Neuronal stem cell (in vitro differentiated cells): ENCODE data around the gene RBM42.

ENCODE experiments used
- DNase-seq: peaks from one replicate; pipeline ENCODE4 v3.0.0-alpha.2; 2013; ENCODE audit warnings: low spot score
- H2AFZ ChIP-seq: one replicate; pipeline ENCODE4 v1.6.1; 2013; ENCODE audit warnings: mild to moderate bottlenecking, low read length, inconsistent platforms
- H2AK5ac ChIP-seq: 2 replicates; pipeline ENCODE4 v1.6.1; 2013; ENCODE audit warnings: low read depth, mild to moderate bottlenecking, inconsistent platforms, low read length, moderate library complexity, mixed read lengths
- H2BK120ac ChIP-seq: 2 replicates; pipeline ENCODE4 v1.6.1; 2013; ENCODE audit warnings: low read depth, mild to moderate bottlenecking, inconsistent platforms, low read length, moderate library complexity, mixed read lengths
- H2BK12ac ChIP-seq: one replicate; pipeline ENCODE4 v1.6.1; 2013; ENCODE audit warnings: low read length, inconsistent platforms
- H2BK15ac ChIP-seq: 2 replicates; pipeline ENCODE4 v1.6.1; 2013; ENCODE audit warnings: mild to moderate bottlenecking, low read length, inconsistent platforms, mixed read lengths
- H2BK5ac ChIP-seq: one replicate; pipeline ENCODE4 v1.6.1; 2013; ENCODE audit warnings: inconsistent platforms, mild to moderate bottlenecking, low read length, moderate library complexity
- H3K14ac ChIP-seq: one replicate; pipeline ENCODE4 v1.6.1; 2013; ENCODE audit warnings: low read length, inconsistent platforms
- H3K18ac ChIP-seq: 2 replicates; pipeline ENCODE4 v1.6.1; 2013; ENCODE audit warnings: low read length, inconsistent platforms
- H3K23ac ChIP-seq: 2 replicates; pipeline ENCODE4 v1.6.1; 2013; ENCODE audit warnings: low read depth, mild to moderate bottlenecking, mixed read lengths, low read length, inconsistent platforms; ENCODE audit not compliant: poor library complexity
- H3K27ac ChIP-seq: replicated peaks from 3 replicates; pipeline ENCODE4 v1.5.1; 2013; ENCODE audit warnings: low read length, inconsistent platforms
- H3K27me3 ChIP-seq, 3 experiments: 2 replicates each; pipeline ENCODE4 v1.6.1; 2013; ENCODE audit warnings: low read length in 3 of 3, mild to moderate bottlenecking in 2 of 3, inconsistent platforms in 1 of 3, low read depth in 1 of 3, mixed read lengths in 1 of 3, moderate library complexity in 1 of 3; ENCODE audit not compliant: control insufficient read depth in 3 of 3, insufficient read depth in 3 of 3
- H3K36me3 ChIP-seq, 2 donors: replicated peaks in 1 of 2; 2 replicates each; pipeline ENCODE4 v1.6.1; 2013; ENCODE audit warnings: low read length in 2 of 2; ENCODE audit not compliant: control insufficient read depth in 2 of 2, insufficient read depth in 2 of 2
- H3K4ac ChIP-seq: 2 replicates; pipeline ENCODE4 v1.6.1; 2013; ENCODE audit warnings: inconsistent platforms, mild to moderate bottlenecking, low read length, moderate library complexity
- H3K4me1 ChIP-seq, 2 donors: 1 replicate in 1 of 2; 2 replicates in 1 of 2; pipeline ENCODE4 v1.6.1; 2013; ENCODE audit warnings: low read length in 2 of 2, low read depth in 1 of 2; ENCODE audit not compliant: control insufficient read depth in 2 of 2, insufficient read depth in 1 of 2
- H3K4me2 ChIP-seq: one replicate; pipeline ENCODE4 v1.6.1; 2013; ENCODE audit warnings: mild to moderate bottlenecking, low read length, inconsistent platforms; ENCODE audit not compliant: insufficient read depth, poor library complexity, severe bottlenecking
- H3K4me3 ChIP-seq, 2 donors: 2 replicates each; pipeline ENCODE4 v1.5.1; 2013; ENCODE audit warnings: low read length in 2 of 2, mild to moderate bottlenecking in 2 of 2, inconsistent platforms in 1 of 2, moderate library complexity in 1 of 2
- H3K79me1 ChIP-seq: one replicate; pipeline ENCODE4 v1.6.1; 2013; ENCODE audit warnings: low read depth, mild to moderate bottlenecking, inconsistent platforms, low read length, moderate library complexity
- H3K9ac ChIP-seq: one replicate; pipeline ENCODE4 v1.6.1; 2013; ENCODE audit warnings: mild to moderate bottlenecking, low read depth, low read length, inconsistent platforms; ENCODE audit not compliant: poor library complexity
- H3K9me3 ChIP-seq, 2 donors: replicated peaks in 1 of 2; 2 replicates each; pipeline versions ENCODE3 to v1.6.1; 2013; ENCODE audit warnings: low read length in 2 of 2, mild to moderate bottlenecking in 2 of 2, inconsistent platforms in 1 of 2, low read depth in 1 of 2, mixed read lengths in 1 of 2, moderate library complexity in 1 of 2; ENCODE audit not compliant: control insufficient read depth in 2 of 2, insufficient read depth in 1 of 2
- H4K8ac ChIP-seq: one replicate; pipeline ENCODE4 v1.6.1; 2013; ENCODE audit warnings: low read depth, mild to moderate bottlenecking, inconsistent platforms, low read length, moderate library complexity
- H4K91ac ChIP-seq: one replicate; pipeline ENCODE4 v1.6.1; 2013; ENCODE audit warnings: low read length, low read depth, mild to moderate bottlenecking, inconsistent platforms; ENCODE audit not compliant: poor library complexity
- WGBS, 2 donors: extraction: QIAGEN DNeasy Blood & Tissue Kit; methylation state at CpG; one replicate each; pipeline ENCODE4 v1.1.7; 2013; ENCODE audit warnings: missing lambda C conversion rate in 2 of 2, mixed read lengths in 1 of 2; ENCODE audit not compliant: insufficient read length in 2 of 2, insufficient replicate concordance in 1 of 2; ENCODE audit errors: extremely low coverage in 2 of 2; 5-methylcytosine and 5-hydroxymethylcytosine counted together

RBM42 gene

GRCh38 chr19:35633727-35634440 lies 5.0 kb downstream of the RBM42 start:
- H3K9me3 ChIP-seq: no peaks in the 10 kb centered on the region
- DNase-seq: no peak
- peaks cover 44 to 85% of the 10 kb centered on the region in 2 donors for H3K36me3 ChIP-seq

GRCh38 chr19:35636651-35637050 lies 7.8 kb downstream of the RBM42 start:
- peaks cover 32 to 70% of the 10 kb centered on the region in 2 donors for H3K36me3 ChIP-seq
- peaks cover 8 to 11% of the 10 kb centered on the region in 2 donors for H3K4me1 ChIP-seq
- H3K27me3 ChIP-seq: no peaks in the 10 kb centered on the region
- no peak overlapping the region for H3K4ac ChIP-seq
- no peak overlapping the region for H2AFZ ChIP-seq
- H3K18ac ChIP-seq: no peak overlapping the region
- no peak overlapping the region for H4K91ac ChIP-seq
- H3K23ac ChIP-seq: peak overlapping the region; percentile 10
- H3K27ac ChIP-seq: no peak overlapping the region
- no peak overlapping the region for H4K8ac ChIP-seq
- no peak overlapping the region for H2BK12ac ChIP-seq
- peak overlapping the region; percentile 30 for H3K9ac ChIP-seq
- H3K4me3 ChIP-seq: no peak overlapping the region
- no peak overlapping the region for H3K4me2 ChIP-seq
- no peak overlapping the region for H3K14ac ChIP-seq
- no peaks in the 10 kb centered on the region for H3K9me3 ChIP-seq
- no peaks in the 10 kb centered on the region for H3K79me1 ChIP-seq
- H2BK5ac ChIP-seq: no peak overlapping the region
- H2BK120ac ChIP-seq: no peak overlapping the region
- H2BK15ac ChIP-seq: no peak overlapping the region
- no peak for DNase-seq
- no peak overlapping the region for H2AK5ac ChIP-seq
- no CpG with 5 or more reads among the region's 3 CpGs for WGBS, 2 donors

More at GRCh38 chr19:35633727-35634440, 5.0 kb downstream of the RBM42 start:
- Histone ChIP-seq H2BK120ac (no peak overlapping the region), H3K79me1 (peaks cover 3% of the 10 kb centered on the region), H2BK12ac (no peak overlapping the region), H3K14ac (no peak overlapping the region), H3K4me2 (no peak overlapping the region), H3K27me3 (no peaks in the 10 kb centered on the region), H3K23ac (peak overlapping the region; percentile 27), H4K8ac (no peak overlapping the region), H3K4ac (no peak overlapping the region), H3K18ac (no peak overlapping the region), H4K91ac (no peak overlapping the region), H2BK15ac (no peak overlapping the region), H3K4me1 (peaks cover 5 to 6% of the 10 kb centered on the region in 2 donors), H3K4me3 (no peak overlapping the region), H3K9ac (peak overlapping the region; percentile 40), H3K27ac (no peak overlapping the region), H2AFZ (no peak overlapping the region), H2AK5ac (no peak overlapping the region), H2BK5ac (no peak overlapping the region)
- WGBS, 2 donors: no CpG with 5 or more reads among the region's 29 CpGs

- Histone ChIP-seq H4K91ac (no peak overlapping the region), H3K14ac (no peak overlapping the region), H3K27ac (no peak overlapping the region), H4K8ac (no peak overlapping the region), H2BK12ac (no peak overlapping the region), H3K27me3 (no peaks in the 10 kb centered on the region), H3K9ac (no peak overlapping the region), H2AFZ (no peak overlapping the region), H3K9me3 (no peaks in the 10 kb centered on the region), H3K4me2 (no peak overlapping the region), H2BK120ac (no peak overlapping the region), H2BK15ac (no peak overlapping the region), H3K4me3 (no peak overlapping the region), H3K4me1 (peaks cover 9 to 15% of the 10 kb centered on the region in 2 donors), H2AK5ac (no peak overlapping the region), H2BK5ac (no peak overlapping the region), H3K4ac (no peak overlapping the region), H3K79me1 (no peaks in the 10 kb centered on the region), H3K23ac (peak overlapping the region; percentile 37), H3K18ac (no peak overlapping the region), H3K36me3 (peaks cover 31 to 65% of the 10 kb centered on the region in 2 donors)
- no peak for DNase-seq
- WGBS, 2 donors: no CpG with 5 or more reads among the region's 25 CpGs
Measured at GRCh38 chr19:35637165-35637564, 8.3 kb downstream of the RBM42 start.

GRCh38 chr19:35639321-35639639 lies 10.4 kb downstream of the RBM42 start:
- H3K9ac ChIP-seq: no peak overlapping the region
- H4K91ac ChIP-seq: no peak overlapping the region
- no peak overlapping the region for H4K8ac ChIP-seq
- no peak overlapping the region for H3K4me2 ChIP-seq
- H3K23ac ChIP-seq: no peak overlapping the region
- H3K4me3 ChIP-seq: no peak overlapping the region
- no CpG with 5 or more reads among the region's 6 CpGs for WGBS, 2 donors
- no peak overlapping the region for H2BK12ac ChIP-seq
- H3K27ac ChIP-seq: peak overlapping the region; percentile 1
- peak overlapping the region; percentile 6 for H3K18ac ChIP-seq
- no peak overlapping the region for H3K14ac ChIP-seq
- no peak overlapping the region for H2BK15ac ChIP-seq
- no peak overlapping the region for H3K4ac ChIP-seq
- H2AFZ ChIP-seq: no peak overlapping the region
- H2AK5ac ChIP-seq: peak overlapping the region; percentile 2
- H3K79me1 ChIP-seq: no peaks in the 10 kb centered on the region
- no peaks in the 10 kb centered on the region for H3K9me3 ChIP-seq
- H3K36me3 ChIP-seq: peaks cover 18 to 44% of the 10 kb centered on the region in 2 donors
- H2BK5ac ChIP-seq: no peak overlapping the region
- H2BK120ac ChIP-seq: no peak overlapping the region
- peaks cover 17 to 24% of the 10 kb centered on the region in 2 donors for H3K4me1 ChIP-seq
- no peaks in the 10 kb centered on the region for H3K27me3 ChIP-seq
- no peak for DNase-seq
